HepG2 (cell line): ENCODE measurements around the gene CISD2.

Source experiments
- CBX1 ChIP-seq: IDR thresholded peaks from one replicate; pipeline ENCODE4 v1.6.1; 2016; ENCODE audit warnings: antibody characterized with exemption, low read depth
- ESRRA ChIP-seq: sonication (generic); formaldehyde crosslinking; IDR thresholded peaks from 2 replicates; pipeline ENCODE4 v1.5.1; 2020; ENCODE audit warnings: mild to moderate bottlenecking, low read depth, missing genetic modification reagents
- GTF3A ChIP-seq: sonication (generic); formaldehyde crosslinking; conservative IDR thresholded peaks from 2 replicates; pipeline ENCODE4 v1.4.0; 2020; ENCODE audit warnings: mild to moderate bottlenecking, missing genetic modification reagents
- POLR2AphosphoS5 ChIP-seq: IDR thresholded peaks from 2 replicates; pipeline ENCODE4 v1.6.1; 2012; ENCODE audit warnings: low read depth, low read length
- PPARG ChIP-seq: conservative IDR thresholded peaks from 2 replicates; pipeline ENCODE4 v1.6.1; 2016; ENCODE audit warnings: missing biosample characterization, missing genetic modification reagents
- ZNF598 ChIP-seq: sonication (generic); formaldehyde crosslinking; IDR thresholded peaks from 2 replicates; pipeline ENCODE4 v1.5.1; 2020; ENCODE audit warnings: mild to moderate bottlenecking, missing genetic modification reagents, borderline replicate concordance
- TF ChIP-seq, protein P1 (sequence below), 2 experiments: fragments of 450-650 bp in 1 of 2; sonication (generic) in 1 of 2; formaldehyde crosslinking in 1 of 2; IDR thresholded peaks; 2 replicates each; pipeline versions ENCODE4 v1.6.1 to v1.8.0; 2016 to 2022; ENCODE audit warnings: antibody characterized with exemption in 1 of 2, mild to moderate bottlenecking in 1 of 2, missing genetic modification reagents in 1 of 2
- TF ChIP-seq, protein P2 (sequence below): sonication (generic); formaldehyde crosslinking; IDR thresholded peaks from 2 replicates; pipeline ENCODE4 v1.5.1; 2020; ENCODE audit warnings: mild to moderate bottlenecking, missing genetic modification reagents, moderate library complexity
- TF ChIP-seq, protein P3 (sequence below): sonication (generic); formaldehyde crosslinking; IDR thresholded peaks from 2 replicates; pipeline ENCODE4 v1.5.0; 2020; ENCODE audit warnings: mild to moderate bottlenecking, missing genetic modification reagents, moderate library complexity
- TF ChIP-seq, protein P4 (sequence below): IDR thresholded peaks from 2 replicates; pipeline ENCODE4 v1.6.1; 2016; ENCODE audit warnings: missing compliant biosample characterization, missing genetic modification reagents, borderline replicate concordance

DNA sequence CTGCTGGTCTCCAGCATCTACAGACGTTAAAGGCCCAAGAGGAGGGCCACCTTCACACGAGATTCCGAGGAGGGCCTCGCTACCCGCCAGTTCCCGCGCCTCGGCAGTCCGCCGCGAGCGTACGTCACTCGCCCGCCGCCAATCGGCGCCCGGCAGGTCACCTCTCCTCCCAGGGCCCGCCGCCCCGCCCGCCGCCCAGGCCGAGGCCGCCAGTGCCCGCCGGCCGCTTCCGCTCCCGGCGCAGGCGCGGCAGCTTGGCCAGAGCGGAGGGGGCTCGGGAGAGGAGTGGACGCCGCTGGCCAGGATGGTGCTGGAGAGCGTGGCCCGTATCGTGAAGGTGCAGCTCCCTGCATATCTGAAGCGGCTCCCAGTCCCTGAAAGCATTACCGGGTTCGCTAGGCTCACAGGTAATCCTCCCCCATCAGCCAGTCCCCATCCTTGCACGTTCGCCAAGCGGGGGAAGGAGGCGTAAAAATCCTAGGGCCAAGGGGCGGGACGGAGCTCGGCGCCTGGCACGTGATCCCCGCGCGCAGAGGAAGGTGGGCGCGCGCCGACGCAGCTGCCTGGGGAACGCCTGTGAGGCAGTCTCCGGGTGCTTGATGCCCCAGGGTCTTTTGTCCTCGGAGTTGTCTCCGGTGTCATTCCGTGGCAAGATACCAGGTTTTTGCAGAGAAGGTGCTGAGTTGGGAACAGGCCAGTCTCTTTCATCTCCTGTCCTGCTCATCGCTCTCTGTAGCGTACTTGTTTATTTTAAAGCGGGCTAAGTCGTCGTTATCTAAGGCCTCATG, at the start of gene CISD2:
- TF ChIP-seq PPARG: peak; percentile 10; the same call in 1 of the 2 replicates
- TF ChIP-seq POLR2AphosphoS5: peak; percentile 95
- TF ChIP-seq CBX1: peak; percentile 19
- TF ChIP-seq, protein P1, sequence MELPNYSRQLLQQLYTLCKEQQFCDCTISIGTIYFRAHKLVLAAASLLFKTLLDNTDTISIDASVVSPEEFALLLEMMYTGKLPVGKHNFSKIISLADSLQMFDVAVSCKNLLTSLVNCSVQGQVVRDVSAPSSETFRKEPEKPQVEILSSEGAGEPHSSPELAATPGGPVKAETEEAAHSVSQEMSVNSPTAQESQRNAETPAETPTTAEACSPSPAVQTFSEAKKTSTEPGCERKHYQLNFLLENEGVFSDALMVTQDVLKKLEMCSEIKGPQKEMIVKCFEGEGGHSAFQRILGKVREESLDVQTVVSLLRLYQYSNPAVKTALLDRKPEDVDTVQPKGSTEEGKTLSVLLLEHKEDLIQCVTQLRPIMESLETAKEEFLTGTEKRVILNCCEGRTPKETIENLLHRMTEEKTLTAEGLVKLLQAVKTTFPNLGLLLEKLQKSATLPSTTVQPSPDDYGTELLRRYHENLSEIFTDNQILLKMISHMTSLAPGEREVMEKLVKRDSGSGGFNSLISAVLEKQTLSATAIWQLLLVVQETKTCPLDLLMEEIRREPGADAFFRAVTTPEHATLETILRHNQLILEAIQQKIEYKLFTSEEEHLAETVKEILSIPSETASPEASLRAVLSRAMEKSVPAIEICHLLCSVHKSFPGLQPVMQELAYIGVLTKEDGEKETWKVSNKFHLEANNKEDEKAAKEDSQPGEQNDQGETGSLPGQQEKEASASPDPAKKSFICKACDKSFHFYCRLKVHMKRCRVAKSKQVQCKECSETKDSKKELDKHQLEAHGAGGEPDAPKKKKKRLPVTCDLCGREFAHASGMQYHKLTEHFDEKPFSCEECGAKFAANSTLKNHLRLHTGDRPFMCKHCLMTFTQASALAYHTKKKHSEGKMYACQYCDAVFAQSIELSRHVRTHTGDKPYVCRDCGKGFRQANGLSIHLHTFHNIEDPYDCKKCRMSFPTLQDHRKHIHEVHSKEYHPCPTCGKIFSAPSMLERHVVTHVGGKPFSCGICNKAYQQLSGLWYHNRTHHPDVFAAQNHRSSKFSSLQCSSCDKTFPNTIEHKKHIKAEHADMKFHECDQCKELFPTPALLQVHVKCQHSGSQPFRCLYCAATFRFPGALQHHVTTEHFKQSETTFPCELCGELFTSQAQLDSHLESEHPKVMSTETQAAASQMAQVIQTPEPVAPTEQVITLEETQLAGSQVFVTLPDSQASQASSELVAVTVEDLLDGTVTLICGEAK (IDR thresholded peaks at IDR 0.05): no peak
- TF ChIP-seq, protein P1 (CRISPR knock-in tag; IDR thresholded peaks at IDR 0.05): peak; percentile 42; the same call in 1 of the 2 replicates
- no peak for TF ChIP-seq ZNF598 (CRISPR knock-in tag)
- TF ChIP-seq, protein P2, sequence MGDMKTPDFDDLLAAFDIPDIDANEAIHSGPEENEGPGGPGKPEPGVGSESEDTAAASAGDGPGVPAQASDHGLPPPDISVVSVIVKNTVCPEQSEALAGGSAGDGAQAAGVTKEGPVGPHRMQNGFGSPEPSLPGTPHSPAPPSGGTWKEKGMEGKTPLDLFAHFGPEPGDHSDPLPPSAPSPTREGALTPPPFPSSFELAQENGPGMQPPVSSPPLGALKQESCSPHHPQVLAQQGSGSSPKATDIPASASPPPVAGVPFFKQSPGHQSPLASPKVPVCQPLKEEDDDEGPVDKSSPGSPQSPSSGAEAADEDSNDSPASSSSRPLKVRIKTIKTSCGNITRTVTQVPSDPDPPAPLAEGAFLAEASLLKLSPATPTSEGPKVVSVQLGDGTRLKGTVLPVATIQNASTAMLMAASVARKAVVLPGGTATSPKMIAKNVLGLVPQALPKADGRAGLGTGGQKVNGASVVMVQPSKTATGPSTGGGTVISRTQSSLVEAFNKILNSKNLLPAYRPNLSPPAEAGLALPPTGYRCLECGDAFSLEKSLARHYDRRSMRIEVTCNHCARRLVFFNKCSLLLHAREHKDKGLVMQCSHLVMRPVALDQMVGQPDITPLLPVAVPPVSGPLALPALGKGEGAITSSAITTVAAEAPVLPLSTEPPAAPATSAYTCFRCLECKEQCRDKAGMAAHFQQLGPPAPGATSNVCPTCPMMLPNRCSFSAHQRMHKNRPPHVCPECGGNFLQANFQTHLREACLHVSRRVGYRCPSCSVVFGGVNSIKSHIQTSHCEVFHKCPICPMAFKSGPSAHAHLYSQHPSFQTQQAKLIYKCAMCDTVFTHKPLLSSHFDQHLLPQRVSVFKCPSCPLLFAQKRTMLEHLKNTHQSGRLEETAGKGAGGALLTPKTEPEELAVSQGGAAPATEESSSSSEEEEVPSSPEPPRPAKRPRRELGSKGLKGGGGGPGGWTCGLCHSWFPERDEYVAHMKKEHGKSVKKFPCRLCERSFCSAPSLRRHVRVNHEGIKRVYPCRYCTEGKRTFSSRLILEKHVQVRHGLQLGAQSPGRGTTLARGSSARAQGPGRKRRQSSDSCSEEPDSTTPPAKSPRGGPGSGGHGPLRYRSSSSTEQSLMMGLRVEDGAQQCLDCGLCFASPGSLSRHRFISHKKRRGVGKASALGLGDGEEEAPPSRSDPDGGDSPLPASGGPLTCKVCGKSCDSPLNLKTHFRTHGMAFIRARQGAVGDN (CRISPR knock-in tag): peak; percentile 100
- TF ChIP-seq, protein P3, sequence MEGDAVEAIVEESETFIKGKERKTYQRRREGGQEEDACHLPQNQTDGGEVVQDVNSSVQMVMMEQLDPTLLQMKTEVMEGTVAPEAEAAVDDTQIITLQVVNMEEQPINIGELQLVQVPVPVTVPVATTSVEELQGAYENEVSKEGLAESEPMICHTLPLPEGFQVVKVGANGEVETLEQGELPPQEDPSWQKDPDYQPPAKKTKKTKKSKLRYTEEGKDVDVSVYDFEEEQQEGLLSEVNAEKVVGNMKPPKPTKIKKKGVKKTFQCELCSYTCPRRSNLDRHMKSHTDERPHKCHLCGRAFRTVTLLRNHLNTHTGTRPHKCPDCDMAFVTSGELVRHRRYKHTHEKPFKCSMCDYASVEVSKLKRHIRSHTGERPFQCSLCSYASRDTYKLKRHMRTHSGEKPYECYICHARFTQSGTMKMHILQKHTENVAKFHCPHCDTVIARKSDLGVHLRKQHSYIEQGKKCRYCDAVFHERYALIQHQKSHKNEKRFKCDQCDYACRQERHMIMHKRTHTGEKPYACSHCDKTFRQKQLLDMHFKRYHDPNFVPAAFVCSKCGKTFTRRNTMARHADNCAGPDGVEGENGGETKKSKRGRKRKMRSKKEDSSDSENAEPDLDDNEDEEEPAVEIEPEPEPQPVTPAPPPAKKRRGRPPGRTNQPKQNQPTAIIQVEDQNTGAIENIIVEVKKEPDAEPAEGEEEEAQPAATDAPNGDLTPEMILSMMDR: no peak
- peak; percentile 59; the same call in 1 of the 2 replicates for TF ChIP-seq ESRRA (CRISPR knock-in tag)
- 0 out of 2 replicates have a peak, but pooled peaks have one; percentile 87 for TF ChIP-seq GTF3A
- TF ChIP-seq, protein P4, sequence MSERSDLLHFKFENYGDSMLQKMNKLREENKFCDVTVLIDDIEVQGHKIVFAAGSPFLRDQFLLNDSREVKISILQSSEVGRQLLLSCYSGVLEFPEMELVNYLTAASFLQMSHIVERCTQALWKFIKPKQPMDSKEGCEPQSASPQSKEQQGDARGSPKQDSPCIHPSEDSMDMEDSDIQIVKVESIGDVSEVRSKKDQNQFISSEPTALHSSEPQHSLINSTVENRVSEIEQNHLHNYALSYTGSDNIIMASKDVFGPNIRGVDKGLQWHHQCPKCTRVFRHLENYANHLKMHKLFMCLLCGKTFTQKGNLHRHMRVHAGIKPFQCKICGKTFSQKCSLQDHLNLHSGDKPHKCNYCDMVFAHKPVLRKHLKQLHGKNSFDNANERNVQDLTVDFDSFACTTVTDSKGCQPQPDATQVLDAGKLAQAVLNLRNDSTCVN (CRISPR knock-in tag): peak; percentile 79
